Activated naive CD8-positive, alpha-beta T cell (primary cell): ENCODE data around the gene PDGFC.

Experiments used
- H3K27ac Mint-ChIP-seq: one replicate; pipeline ENCODE4 v1.8.0; 2021; ENCODE audit warnings: mixed read lengths
- H3K27me3 Mint-ChIP-seq: one replicate; pipeline ENCODE4 v1.8.0; 2021; ENCODE audit warnings: mixed read lengths
- H3K36me3 Mint-ChIP-seq: one replicate; pipeline ENCODE4 v1.8.0; 2021; ENCODE audit warnings: mixed read lengths
- H3K4me1 Mint-ChIP-seq: one replicate; pipeline ENCODE4 v1.8.0; 2021; ENCODE audit warnings: low read depth, mixed read lengths
- H3K4me3 Mint-ChIP-seq: one replicate; pipeline ENCODE4 v1.8.0; 2021; ENCODE audit warnings: mild to moderate bottlenecking, mixed read lengths
- H3K9me3 Mint-ChIP-seq: one replicate; pipeline ENCODE4 v1.8.0; 2021; ENCODE audit warnings: low read depth, mixed read lengths

Gene PDGFC

DNA sequence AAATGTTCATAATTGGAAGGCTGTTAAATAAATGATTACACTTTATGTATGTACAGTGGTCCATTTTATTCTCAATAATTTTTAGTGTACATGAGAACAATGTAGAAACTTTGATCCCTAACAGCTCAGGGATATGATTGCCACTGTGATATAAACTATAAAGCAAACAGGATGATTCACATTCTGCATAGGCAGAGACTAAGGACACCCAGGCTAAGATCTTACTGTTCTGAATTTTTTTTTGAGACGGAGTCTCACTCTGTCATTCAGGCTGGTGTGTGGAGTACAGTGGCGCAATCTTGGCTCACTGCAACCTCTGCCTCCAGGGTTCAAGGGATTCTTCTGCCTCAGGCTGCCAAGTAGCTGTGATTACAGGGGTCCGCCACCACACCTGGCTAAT lies 186.6 kb downstream of the PDGFC start:
- H3K4me1 Mint-ChIP-seq: no peaks in the 10 kb centered on the region
- no peak overlapping the region for H3K4me3 Mint-ChIP-seq
- H3K9me3 Mint-ChIP-seq: no peaks in the 10 kb centered on the region
- H3K36me3 Mint-ChIP-seq: no peaks in the 10 kb centered on the region
- no peak overlapping the region for H3K27ac Mint-ChIP-seq
- H3K27me3 Mint-ChIP-seq: no peaks in the 10 kb centered on the region

DNA sequence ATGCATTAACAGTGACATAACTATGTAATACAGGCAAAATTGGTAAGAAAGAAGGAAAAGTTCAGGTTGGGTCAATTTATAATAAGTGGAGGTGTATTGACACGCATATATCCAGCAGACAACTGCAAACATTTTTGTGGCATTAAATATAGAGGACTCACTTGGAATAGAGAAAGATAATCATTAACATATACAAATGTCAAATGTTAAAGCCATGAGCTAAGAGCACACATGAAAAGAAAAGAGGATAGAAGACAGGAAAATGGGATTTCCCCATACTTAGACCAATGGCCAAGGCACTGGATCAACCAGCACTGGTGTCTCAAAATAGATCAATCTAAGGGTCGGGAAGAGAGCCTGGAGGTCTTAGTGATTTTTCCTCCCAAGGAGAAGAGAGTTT lies 187.6 kb downstream of the PDGFC start:
- Mint-ChIP-seq H3K27ac (no peak overlapping the region), H3K4me1 (no peaks in the 10 kb centered on the region), H3K27me3 (no peaks in the 10 kb centered on the region), H3K4me3 (no peak overlapping the region), H3K36me3 (no peaks in the 10 kb centered on the region), H3K9me3 (no peaks in the 10 kb centered on the region)

DNA sequence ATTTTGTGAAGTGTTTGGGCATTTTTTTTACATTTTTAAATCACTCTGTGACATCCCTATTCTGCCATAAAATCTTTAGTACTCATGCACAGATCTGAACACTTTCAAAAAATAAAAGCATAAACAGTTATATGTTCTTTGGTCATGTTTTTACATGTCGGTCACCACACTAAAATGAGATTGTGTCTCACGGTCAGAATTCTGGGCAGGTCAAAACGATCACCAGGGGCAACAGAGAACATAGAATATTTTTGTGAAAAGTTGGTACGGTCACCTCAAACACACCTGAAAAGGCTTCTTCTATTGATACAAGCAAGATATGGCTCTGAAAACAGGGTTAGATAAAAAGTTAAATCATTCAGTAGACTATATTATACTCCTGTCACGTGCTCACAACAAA lies 189.1 kb downstream of the PDGFC start:
- Mint-ChIP-seq H3K36me3 (no peaks in the 10 kb centered on the region), H3K27me3 (no peaks in the 10 kb centered on the region), H3K4me1 (no peaks in the 10 kb centered on the region), H3K27ac (no peak overlapping the region), H3K9me3 (no peaks in the 10 kb centered on the region), H3K4me3 (no peak overlapping the region)

DNA sequence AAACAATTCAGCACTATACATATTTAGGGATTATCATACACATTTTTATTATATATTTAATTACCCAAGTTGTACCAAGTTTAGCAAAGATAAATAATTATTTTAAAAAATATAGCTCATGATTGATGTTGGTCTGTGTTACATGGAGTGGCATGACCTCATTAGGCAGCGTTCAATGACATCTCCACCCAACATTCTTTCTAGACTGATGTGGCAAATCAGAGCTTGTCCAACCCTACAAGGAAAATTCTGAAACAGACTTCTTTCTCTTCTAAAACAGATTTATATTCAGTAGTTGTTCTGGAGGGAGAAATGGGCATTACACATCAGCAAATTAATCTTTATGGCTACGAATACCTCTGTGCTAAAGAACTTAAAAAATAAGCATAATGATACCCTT lies 189.7 kb downstream of the PDGFC start:
- Mint-ChIP-seq H3K9me3 (no peaks in the 10 kb centered on the region), H3K4me1 (no peaks in the 10 kb centered on the region), H3K36me3 (no peaks in the 10 kb centered on the region), H3K27me3 (no peaks in the 10 kb centered on the region), H3K27ac (no peak overlapping the region), H3K4me3 (no peak overlapping the region)

DNA sequence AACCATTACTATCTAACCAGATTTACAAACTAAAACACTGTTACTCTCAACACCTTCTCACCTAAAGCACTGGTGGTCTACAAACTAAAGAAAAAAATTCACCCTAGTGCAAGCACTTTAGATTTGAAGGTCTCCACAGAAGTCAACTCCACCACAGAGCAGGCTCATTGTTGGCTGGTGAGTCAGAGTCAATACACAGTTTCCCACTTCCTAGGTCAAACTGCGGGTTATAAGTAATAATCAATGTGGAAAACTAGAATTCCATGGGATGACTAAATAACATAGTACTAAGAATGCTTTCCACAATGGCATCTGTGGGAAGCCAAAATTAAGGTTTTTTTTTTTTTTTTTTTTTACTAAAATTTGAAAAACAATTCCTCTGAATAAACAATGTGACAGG lies 191.8 kb downstream of the PDGFC start:
- Mint-ChIP-seq H3K27ac (no peak overlapping the region), H3K4me1 (no peaks in the 10 kb centered on the region), H3K4me3 (no peak overlapping the region), H3K36me3 (no peaks in the 10 kb centered on the region), H3K27me3 (no peaks in the 10 kb centered on the region), H3K9me3 (no peaks in the 10 kb centered on the region)

DNA sequence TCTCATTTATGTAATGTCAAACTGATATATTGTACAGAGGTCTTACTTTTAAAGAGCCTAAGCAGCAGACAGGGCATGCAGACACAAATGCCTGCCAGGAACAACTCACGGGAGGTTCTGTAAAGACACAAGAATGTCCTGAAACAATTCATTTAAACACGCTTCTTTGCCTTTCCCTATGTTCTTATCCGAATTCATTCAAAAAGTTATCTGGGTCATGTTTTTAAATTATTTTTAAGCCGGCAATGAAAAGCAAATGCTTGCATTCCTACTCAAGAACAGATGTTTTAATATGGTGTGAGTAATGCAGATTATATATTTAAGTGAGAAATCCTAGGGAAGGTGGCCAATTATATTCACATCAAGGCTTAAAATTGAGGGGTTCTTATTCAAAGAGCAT lies 192.6 kb downstream of the PDGFC start:
- no peaks in the 10 kb centered on the region for H3K36me3 Mint-ChIP-seq
- no peaks in the 10 kb centered on the region for H3K4me1 Mint-ChIP-seq

DNA sequence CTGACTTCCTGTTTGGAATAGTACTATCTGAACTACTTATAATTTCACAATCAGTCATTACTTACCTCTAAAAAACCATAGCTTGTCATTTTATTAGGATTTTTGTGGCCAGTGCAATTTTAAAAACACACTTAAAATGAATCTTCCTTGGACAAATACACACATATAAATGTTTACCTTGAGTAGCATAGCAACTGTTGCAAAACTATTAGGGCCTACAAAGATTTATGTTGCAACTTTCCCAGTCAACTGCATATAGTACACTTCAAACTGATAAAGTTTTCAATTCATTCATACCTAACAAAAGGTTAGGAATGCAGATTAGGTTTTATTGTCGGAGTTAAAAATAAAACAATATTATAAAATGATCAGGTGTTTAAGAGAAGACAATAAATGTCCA lies 193.0 kb downstream of the PDGFC start:
- H3K4me1 Mint-ChIP-seq: no peaks in the 10 kb centered on the region
- no peaks in the 10 kb centered on the region for H3K9me3 Mint-ChIP-seq
- no peak overlapping the region for H3K4me3 Mint-ChIP-seq
- no peaks in the 10 kb centered on the region for H3K27me3 Mint-ChIP-seq
- no peaks in the 10 kb centered on the region for H3K36me3 Mint-ChIP-seq
- no peak overlapping the region for H3K27ac Mint-ChIP-seq

More for the DNA sequence above, 192.6 kb downstream of the PDGFC start:
- Mint-ChIP-seq H3K27ac (no peak overlapping the region), H3K4me3 (no peak overlapping the region), H3K27me3 (no peaks in the 10 kb centered on the region), H3K9me3 (no peaks in the 10 kb centered on the region)

DNA sequence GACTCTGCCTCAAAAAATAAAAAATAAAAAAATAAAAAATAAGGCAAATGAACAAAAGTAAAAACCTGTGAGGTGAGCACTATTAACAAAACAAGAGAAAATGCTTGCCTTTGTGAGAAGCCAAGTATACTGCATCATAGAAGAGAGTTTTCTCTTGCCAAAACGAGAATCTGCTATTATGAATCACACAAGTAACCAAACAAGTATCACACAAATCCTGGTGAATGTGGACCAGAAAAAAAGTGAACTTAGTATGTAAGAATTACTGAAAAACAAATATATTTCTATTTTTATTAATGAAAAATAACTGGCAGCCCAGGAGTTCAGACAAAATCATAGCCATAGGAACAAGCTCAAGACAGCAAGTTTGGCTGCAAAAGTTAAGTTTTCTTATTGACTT lies 193.5 kb downstream of the PDGFC start:
- no peaks in the 10 kb centered on the region for H3K9me3 Mint-ChIP-seq
- H3K36me3 Mint-ChIP-seq: no peaks in the 10 kb centered on the region
- H3K4me1 Mint-ChIP-seq: no peaks in the 10 kb centered on the region
- no peak overlapping the region for H3K4me3 Mint-ChIP-seq
- H3K27ac Mint-ChIP-seq: no peak overlapping the region
- no peaks in the 10 kb centered on the region for H3K27me3 Mint-ChIP-seq

DNA sequence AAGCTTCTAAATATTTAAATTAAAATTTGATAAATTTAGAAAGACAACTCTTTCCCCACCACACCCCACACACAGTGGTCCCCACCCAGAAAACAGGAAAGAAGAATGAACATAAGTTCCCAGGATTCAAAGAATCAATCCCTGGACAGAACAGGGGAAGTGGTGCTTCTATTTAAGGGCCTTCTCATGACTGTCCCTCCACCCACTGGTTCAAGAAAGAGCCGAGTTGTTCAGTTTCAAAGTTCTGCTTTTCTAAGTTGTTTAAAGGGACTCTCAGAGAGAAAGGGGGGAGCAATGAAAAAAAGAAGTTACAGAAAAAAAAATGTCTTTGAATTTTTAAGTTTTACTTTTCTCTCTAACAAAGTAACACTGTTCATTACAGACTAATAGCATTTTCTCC lies 195.8 kb downstream of the PDGFC start:
- H3K9me3 Mint-ChIP-seq: no peaks in the 10 kb centered on the region
- no peaks in the 10 kb centered on the region for H3K36me3 Mint-ChIP-seq
- no peaks in the 10 kb centered on the region for H3K4me1 Mint-ChIP-seq
- no peak overlapping the region for H3K27ac Mint-ChIP-seq
- H3K4me3 Mint-ChIP-seq: no peak overlapping the region
- H3K27me3 Mint-ChIP-seq: no peaks in the 10 kb centered on the region

DNA sequence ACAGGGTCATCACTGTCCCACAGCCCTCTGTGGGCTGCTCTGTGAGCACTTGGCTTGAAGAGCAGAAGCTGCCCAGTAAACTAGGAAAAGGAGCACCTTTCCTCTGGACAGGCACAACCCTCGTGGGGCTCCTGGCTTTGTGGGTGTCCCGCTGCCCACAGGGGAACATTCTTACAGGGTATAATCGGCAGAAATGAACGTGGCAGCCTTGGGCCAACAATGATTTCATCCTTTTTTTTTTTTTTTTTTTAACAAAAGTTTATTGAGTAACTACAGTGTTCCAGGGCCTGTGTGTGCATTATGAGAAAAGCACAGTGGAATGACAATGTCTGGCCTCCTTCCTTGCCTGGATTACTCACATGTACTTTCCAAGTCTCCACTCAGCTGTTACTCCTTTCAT lies 197.2 kb downstream of the PDGFC start:
- no peaks in the 10 kb centered on the region for H3K36me3 Mint-ChIP-seq
- H3K27ac Mint-ChIP-seq: no peak overlapping the region
- no peaks in the 10 kb centered on the region for H3K4me1 Mint-ChIP-seq
- no peak overlapping the region for H3K4me3 Mint-ChIP-seq
- no peaks in the 10 kb centered on the region for H3K9me3 Mint-ChIP-seq
- H3K27me3 Mint-ChIP-seq: no peaks in the 10 kb centered on the region

DNA sequence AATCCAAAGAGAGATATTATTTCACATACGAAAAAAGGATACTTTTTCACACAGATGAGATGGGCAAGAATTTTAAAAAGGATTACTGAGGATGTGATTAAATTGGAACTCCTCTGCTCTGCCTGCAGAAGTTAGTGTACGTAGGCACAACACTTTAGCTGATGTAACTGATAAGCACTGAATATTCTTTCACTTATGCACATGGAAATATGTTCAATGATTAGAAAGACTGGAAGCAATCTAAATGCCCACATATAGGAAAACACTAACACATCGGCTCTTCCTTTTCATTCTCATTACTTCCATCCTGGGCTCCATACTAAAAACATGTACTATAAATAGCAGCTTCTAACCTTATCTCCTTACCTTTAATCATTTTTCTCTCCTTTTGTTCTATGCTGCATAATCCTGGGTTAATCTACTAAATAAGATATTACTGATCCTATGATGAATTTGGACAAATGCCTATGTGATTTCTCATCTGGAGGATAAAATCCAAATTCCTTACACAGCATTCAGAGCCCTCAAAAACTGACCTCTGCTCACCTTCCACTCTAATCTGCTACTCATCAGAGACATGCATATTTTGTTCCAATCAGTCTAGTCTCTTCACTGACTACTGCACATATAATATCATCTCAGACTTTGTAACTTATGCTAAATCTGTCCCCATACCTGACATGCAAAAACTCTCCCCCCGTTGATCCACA lies 197.8 kb downstream of the PDGFC start:
- Mint-ChIP-seq H3K27ac (no peak overlapping the region), H3K4me3 (no peak overlapping the region), H3K9me3 (no peaks in the 10 kb centered on the region), H3K27me3 (no peaks in the 10 kb centered on the region), H3K36me3 (no peaks in the 10 kb centered on the region), H3K4me1 (no peaks in the 10 kb centered on the region)

DNA sequence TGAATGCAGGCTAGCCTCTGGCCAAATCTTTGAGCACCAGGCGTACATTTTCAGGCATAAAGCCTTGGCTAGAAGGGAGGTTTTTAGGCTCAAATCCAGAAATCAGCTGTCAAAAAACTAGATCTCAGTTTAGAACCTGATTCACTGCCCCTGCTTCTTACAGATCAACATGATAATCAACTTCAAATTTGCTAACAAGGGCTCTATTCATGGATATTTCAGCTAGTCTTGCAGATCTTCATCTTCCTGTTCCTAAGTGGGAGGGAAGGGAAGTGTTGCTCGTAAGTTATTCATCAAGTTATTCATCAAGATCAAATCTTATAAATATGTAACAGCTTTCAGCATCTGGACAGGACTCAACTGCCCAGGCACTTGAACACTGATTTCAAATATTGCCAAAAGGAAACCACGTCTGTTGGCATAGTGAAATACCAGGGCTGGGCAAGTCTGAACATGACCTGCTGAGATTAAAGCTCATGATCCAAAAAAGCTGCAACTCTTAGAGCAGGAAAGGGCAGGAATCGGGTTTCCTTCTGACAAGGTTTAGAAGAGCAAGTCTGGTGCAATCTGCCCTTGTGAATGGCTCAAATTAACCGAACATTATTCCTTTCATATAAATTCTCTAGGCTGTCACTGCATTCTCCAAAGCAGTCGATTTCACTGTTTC lies 200.3 kb downstream of the PDGFC start:
- Mint-ChIP-seq H3K36me3 (no peaks in the 10 kb centered on the region), H3K27me3 (no peaks in the 10 kb centered on the region), H3K4me3 (no peak overlapping the region), H3K9me3 (no peaks in the 10 kb centered on the region), H3K4me1 (no peaks in the 10 kb centered on the region), H3K27ac (no peak overlapping the region)

DNA sequence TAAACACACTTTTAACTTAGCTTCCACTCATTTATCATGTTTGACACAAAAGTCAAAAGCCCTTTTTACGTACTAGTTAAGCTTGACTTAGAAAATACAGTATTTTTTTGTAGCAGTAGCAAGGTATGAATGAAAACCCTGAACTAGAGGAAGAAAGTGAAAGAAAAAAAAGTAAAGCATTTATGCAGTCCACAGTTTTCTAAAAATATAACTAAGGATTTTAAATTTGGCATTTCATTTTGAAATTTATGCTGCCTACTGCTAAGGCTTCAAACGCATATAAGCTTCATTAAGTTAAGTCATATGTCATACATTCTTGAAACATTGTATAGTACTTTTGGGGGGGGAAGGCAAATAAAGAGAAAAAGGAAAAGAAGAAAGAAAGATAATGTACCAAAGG lies 201.5 kb downstream of the PDGFC start:
- Mint-ChIP-seq H3K4me3 (no peak overlapping the region), H3K27ac (no peak overlapping the region), H3K36me3 (no peaks in the 10 kb centered on the region), H3K9me3 (no peaks in the 10 kb centered on the region), H3K4me1 (no peaks in the 10 kb centered on the region), H3K27me3 (no peaks in the 10 kb centered on the region)

DNA sequence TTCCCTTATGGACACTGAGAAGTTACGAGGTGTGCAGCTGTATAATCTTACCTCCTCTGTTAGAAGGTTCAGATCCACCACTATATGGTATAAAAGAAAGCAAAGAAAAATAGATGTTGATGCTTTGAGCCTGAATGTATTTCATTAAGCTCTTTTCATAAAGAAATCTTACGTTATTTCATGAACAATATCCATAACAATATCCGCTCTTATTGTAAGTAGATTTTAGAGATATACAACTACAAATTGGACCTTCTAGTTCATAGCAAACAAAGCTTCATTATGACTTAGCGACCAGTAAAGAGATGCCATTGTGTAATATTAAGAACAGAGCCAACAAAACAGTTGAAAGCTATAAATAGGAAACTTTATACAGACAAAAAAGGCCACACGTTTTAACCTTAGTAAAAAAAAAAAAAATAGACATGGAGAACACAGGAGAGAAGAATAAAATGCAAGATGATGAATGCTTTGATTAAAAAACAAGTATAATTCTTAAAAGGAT lies 203.6 kb downstream of the PDGFC start:
- H3K27ac Mint-ChIP-seq: no peak overlapping the region
- H3K9me3 Mint-ChIP-seq: no peaks in the 10 kb centered on the region
- H3K27me3 Mint-ChIP-seq: no peaks in the 10 kb centered on the region
- no peaks in the 10 kb centered on the region for H3K4me1 Mint-ChIP-seq
- H3K4me3 Mint-ChIP-seq: no peak overlapping the region
- no peaks in the 10 kb centered on the region for H3K36me3 Mint-ChIP-seq

DNA sequence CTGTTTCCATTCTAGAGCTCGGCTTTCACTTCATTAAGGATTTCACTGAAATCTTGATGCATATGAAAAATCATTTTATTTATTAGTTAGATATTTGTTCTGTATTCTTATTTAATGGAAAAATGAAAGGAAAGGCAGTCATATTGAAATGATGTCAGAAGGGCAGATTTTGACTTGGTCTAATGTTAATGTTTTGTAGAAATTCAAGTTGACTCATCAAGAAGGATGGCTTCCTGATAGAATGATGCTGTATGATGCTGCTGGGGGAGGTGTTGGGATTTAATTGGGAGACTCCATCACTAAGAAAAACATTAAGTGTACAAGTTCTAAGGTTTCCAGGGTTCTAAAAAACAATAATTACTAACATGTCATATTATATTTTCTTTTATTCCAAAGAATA lies 204.8 kb downstream of the PDGFC start:
- Mint-ChIP-seq H3K36me3 (no peaks in the 10 kb centered on the region), H3K27ac (no peak overlapping the region), H3K4me1 (no peaks in the 10 kb centered on the region), H3K4me3 (no peak overlapping the region), H3K9me3 (no peaks in the 10 kb centered on the region), H3K27me3 (no peaks in the 10 kb centered on the region)

DNA sequence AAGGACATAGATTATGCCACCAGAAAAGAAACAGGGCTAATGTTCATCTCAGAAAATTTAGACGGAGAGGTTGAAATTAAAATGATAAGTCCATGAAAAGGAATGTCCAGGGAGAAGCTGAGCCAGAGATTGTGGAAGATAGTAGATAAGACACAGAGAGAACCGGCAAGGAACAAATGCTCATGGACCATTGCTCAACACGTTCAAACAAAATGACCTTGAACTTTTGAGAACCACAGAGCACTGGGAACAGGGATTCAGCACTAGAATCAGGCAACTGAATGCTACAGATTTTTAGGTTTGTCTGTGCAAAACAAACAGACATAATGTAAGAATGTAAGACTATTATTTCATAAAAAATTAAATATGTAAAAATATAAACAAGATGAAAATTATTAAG lies 206.3 kb downstream of the PDGFC start:
- no peak overlapping the region for H3K4me3 Mint-ChIP-seq
- no peaks in the 10 kb centered on the region for H3K4me1 Mint-ChIP-seq

More for the DNA sequence above, 206.3 kb downstream of the PDGFC start:
- Mint-ChIP-seq H3K36me3 (no peaks in the 10 kb centered on the region), H3K9me3 (no peaks in the 10 kb centered on the region), H3K27me3 (no peaks in the 10 kb centered on the region), H3K27ac (no peak overlapping the region)
